ENCODE data around the gene HDGFL2. TPM values are rescaled to one million over a fixed set of nuclear protein-coding genes. Genes with fewer than 3 reads are reported as not detected.

HDGFL2 gene
- total RNA-seq, 1 experiment from 2014 or later: 108 TPM

DNA sequence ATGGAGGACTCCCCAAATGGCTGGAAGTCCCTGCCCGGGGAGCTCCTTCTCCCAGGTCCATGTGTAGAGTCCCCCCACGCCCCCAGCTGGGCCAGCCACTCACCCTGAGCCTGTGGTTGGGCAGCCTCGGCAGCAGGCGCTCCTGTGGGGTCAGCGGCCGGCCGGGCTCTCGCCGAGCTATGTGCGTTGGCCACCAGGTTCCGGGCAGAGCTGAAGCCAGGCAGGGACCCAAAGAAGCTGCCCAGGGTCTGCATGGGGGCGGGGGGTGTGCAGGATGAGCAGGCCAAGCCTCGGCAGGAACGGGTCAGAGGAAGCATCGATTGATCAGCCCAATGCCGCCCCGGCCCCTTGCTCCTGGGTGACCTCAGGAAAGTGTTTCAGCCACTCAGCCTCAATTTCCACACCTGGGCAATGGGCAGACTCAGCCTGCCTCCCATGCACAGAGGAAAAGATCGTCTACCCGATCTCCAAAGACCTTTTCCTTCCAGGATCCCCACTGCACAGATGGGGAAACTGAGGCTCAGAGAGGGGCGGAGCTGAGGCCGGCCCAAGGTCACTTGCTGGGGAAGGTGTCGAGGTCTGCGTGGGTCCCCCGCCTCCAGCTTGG, 45.5 kb downstream of the HDGFL2 start:
- Histone ChIP-seq H2AK5ac (ENCODE audit: insufficient read length, low read length) (no peak overlapping the region), H2AFZ (ENCODE audit: low read length) (no peak overlapping the region), H3K4ac (ENCODE audit: low read depth, low read length) (no peak overlapping the region), H4K91ac (ENCODE audit: insufficient read length, low read depth, low read length) (no peak overlapping the region), H3K14ac (ENCODE audit: insufficient read depth, low read length) (no peak overlapping the region), H4K8ac (replicated peaks; ENCODE audit: insufficient read length, low read depth, low read length) (no peak overlapping the region), H3K9ac (ENCODE audit: extremely low read depth, insufficient read length, low read length) (no peak overlapping the region), H4K5ac (ENCODE audit: insufficient read length, low read depth, low read length) (no peak overlapping the region), H3K27me3 (ENCODE audit: insufficient read depth, low read length) (peaks cover 3% of the 10 kb centered on the region; the same call in 1 of the 2 replicates), H4K20me1 (ENCODE audit: control insufficient read depth, insufficient read depth, insufficient read length) (no peaks in the 10 kb centered on the region), H3K79me1 (ENCODE audit: insufficient read depth, low read depth, low read length, poor library complexity, severe bottlenecking) (no peaks in the 10 kb centered on the region), H3K4me1 (ENCODE audit: insufficient read depth, low read length) (no peaks in the 10 kb centered on the region), H2BK15ac (ENCODE audit: low read depth, low read length) (no peak overlapping the region), H3K9me3 (ENCODE audit: control insufficient read depth, low read depth, low read length) (no peaks in the 10 kb centered on the region), H3K56ac (ENCODE audit: insufficient read length, low read depth, low read length) (no peak overlapping the region), H3K27ac (ENCODE audit: insufficient read length, low read depth, low read length) (no peak overlapping the region), H3K4me2 (ENCODE audit: insufficient read depth, insufficient read length, low read length) (no peak overlapping the region), H3K23ac (ENCODE audit: insufficient read length, low read depth, low read length) (no peak overlapping the region), H2BK20ac (ENCODE audit: low read depth, low read length, poor library complexity, severe bottlenecking) (no peak overlapping the region), H2BK12ac (ENCODE audit: insufficient read length, low read depth, low read length) (no peak overlapping the region), H3K23me2 (ENCODE audit: insufficient read length, low read depth, low read length, poor library complexity, severe bottlenecking) (no peaks in the 10 kb centered on the region), H3T11ph (ENCODE audit: low read length) (no peak overlapping the region), H2BK120ac (ENCODE audit: low read depth, low read length, poor library complexity, severe bottlenecking) (no peak overlapping the region), H3K79me2 (ENCODE audit: insufficient read depth, low read length) (no peaks in the 10 kb centered on the region), H2BK5ac (ENCODE audit: insufficient read length, low read length) (no peak overlapping the region), H3K18ac (ENCODE audit: insufficient read length, low read depth, low read length) (no peak overlapping the region)
- Mint-ChIP-seq H3K4me1 (peaks cover 3 to 7% of the 10 kb centered on the region in 2 experiments; a peak in 3 of 4 replicates), H3K27ac (no peak overlapping the region), H3K9me3 (0 out of 5 replicates have a peak, but pooled peaks cover 0 to 2% of the 10 kb centered on the region in 2 experiments), H3K4me3 (no peak overlapping the region), H3K27me3 (ENCODE audit: low read depth) (peaks cover 71% of the 10 kb centered on the region), H3K36me3 (ENCODE audit: insufficient read depth in 1 of 3, low read depth in 3 of 3) (no peaks in the 10 kb centered on the region)
- TF ChIP-seq, protein P1, sequence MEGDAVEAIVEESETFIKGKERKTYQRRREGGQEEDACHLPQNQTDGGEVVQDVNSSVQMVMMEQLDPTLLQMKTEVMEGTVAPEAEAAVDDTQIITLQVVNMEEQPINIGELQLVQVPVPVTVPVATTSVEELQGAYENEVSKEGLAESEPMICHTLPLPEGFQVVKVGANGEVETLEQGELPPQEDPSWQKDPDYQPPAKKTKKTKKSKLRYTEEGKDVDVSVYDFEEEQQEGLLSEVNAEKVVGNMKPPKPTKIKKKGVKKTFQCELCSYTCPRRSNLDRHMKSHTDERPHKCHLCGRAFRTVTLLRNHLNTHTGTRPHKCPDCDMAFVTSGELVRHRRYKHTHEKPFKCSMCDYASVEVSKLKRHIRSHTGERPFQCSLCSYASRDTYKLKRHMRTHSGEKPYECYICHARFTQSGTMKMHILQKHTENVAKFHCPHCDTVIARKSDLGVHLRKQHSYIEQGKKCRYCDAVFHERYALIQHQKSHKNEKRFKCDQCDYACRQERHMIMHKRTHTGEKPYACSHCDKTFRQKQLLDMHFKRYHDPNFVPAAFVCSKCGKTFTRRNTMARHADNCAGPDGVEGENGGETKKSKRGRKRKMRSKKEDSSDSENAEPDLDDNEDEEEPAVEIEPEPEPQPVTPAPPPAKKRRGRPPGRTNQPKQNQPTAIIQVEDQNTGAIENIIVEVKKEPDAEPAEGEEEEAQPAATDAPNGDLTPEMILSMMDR (conservative IDR thresholded peaks at IDR 0.05): no peak
- no CpG with 5 or more reads among the region's 24 CpGs for WGBS (ENCODE audit: extremely low coverage, insufficient read length, low lambda C conversion rate)
- DNase-seq: no peak

All from H9 (cell line).